Measurements from ENCODE around the gene NKIRAS2.

DNA sequence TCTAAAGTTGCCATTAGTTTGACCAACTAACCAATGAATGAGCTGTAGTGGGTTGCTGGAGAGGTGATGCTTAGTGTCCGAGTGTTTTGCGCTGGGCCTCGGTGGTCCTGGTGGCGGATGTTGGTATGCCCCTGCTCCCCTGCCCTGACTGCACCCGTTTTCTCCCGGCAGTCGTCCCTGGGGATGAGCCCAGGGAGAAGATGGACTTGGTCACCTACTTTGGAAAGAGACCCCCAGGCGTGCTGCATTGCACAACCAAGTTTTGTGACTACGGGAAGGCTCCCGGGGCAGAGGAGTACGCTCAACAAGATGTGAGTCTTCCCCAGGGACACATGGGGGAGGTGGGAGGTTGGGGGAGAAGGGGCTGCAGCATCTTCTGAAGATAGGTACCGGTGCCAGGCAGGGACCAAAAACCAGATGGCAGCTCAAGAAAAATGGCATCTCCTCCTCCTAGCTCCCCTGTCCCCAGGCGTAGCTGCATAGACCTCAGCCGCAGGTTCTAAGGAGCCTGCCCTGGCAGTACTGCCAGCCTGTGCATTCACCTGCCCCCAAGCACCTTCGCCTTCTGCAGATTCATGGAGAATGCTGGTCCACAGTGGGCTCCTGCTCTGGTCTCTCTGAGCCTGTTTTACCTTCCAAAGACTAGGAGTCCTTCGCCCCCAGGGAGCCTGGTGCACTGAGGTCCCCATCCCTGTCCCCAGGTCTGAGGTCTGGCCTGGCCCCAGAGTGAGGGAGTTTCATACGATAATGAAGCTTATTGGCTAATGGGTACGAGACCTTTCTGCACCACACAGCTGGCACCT lies 48.0 kb upstream of the NKIRAS2 start:
- no peak for TF ChIP-seq POLR2A (IDR thresholded peaks at IDR 0.05)
- TF ChIP-seq CTCF (IDR thresholded peaks at IDR 0.05) = no peak

All from esophagus squamous epithelium (tissue), 4 donors.